ENCODE results near the gene NDUFB10.

The NDUFB10 gene

DNA sequence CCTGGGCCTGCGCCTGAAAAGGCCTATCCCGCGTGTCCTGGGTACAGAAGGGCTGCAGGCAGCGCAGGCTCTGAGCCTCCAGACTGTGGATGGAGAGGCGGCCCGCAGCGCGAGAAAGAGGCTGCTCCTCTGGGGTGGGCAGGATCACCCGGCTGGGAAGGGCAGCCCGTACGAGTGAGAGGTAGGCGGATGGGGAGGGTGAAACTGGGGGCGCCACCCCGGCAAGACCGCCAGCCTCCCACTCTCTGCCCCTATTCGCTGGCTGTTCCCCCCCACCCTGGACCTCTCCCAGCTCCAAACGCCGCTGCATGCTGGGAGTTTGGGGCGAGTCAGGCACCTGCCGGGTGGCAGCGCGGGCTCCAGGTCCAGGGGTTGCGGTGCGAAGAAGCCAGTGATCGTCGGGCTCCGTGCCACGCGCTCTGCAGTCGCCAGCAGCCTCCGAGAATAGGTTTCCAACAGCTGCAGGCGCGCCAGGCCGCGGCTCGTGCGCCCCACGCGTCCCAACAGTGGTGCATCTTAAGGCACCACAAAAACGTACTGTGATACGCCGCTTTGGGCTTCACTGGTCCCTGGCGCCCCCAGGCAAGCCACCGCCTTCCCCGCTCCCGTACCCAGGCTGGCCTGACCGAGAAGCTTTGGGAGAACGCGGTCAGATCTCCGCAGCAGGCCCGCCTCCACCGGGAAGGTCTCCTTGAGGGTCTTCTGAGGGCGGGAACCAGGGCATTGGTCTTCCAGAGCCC, 20.9 kb downstream of the NDUFB10 start:
- TF ChIP-seq, protein P1, sequence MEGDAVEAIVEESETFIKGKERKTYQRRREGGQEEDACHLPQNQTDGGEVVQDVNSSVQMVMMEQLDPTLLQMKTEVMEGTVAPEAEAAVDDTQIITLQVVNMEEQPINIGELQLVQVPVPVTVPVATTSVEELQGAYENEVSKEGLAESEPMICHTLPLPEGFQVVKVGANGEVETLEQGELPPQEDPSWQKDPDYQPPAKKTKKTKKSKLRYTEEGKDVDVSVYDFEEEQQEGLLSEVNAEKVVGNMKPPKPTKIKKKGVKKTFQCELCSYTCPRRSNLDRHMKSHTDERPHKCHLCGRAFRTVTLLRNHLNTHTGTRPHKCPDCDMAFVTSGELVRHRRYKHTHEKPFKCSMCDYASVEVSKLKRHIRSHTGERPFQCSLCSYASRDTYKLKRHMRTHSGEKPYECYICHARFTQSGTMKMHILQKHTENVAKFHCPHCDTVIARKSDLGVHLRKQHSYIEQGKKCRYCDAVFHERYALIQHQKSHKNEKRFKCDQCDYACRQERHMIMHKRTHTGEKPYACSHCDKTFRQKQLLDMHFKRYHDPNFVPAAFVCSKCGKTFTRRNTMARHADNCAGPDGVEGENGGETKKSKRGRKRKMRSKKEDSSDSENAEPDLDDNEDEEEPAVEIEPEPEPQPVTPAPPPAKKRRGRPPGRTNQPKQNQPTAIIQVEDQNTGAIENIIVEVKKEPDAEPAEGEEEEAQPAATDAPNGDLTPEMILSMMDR (IDR thresholded peaks at IDR 0.05; ENCODE audit: low read length, missing control alignments) = no peak
- no peak overlapping the region for H3K4me3 ChIP-seq (replicated peaks; ENCODE audit: low read depth, low read length)
- DNase-seq (ENCODE audit: low read depth) = no peak

- DNase-seq (ENCODE audit: low read depth) = no peak
- TF ChIP-seq, protein P1 (IDR thresholded peaks at IDR 0.05; ENCODE audit: low read length, missing control alignments) = no peak
- H3K4me3 ChIP-seq (replicated peaks; ENCODE audit: low read depth, low read length) = no peak overlapping the region
Measured at GRCh38 chr16:1980770-1981087, 21.4 kb downstream of the NDUFB10 start.

DNA sequence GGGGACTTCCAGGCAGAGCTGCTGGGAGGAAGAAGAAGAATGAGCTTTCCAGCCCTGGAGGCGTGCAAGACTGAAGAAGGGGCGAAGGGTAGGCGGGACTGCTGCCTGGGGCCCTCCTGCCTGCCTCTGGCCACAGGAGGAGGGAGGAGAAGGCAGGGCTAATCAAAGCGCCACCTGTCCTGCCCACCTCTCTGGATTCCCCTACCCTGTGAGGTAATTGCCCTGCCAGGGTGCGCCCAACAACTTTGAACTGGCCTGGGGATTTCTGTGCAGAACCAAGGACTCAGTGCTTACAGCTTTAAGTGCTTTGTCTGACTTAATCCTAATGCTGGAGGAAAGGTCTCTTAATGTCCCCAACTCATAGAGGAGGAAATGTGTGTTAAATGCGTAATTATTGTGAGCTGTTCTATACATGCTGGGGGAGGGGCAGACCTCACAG, 22.1 kb downstream of the NDUFB10 start, which contains the start of gene NOXO1:
Gene NOXO1 (minus strand): TSS at position 72 of the 439 bp plus-strand sequence. CDS start 290 bp downstream, outside the sequence.
- no peak within 1 kb of the TSS for H3K4me3 ChIP-seq (replicated peaks; ENCODE audit: low read depth, low read length)
- TF ChIP-seq, protein P1 (IDR thresholded peaks at IDR 0.05; ENCODE audit: low read length, missing control alignments) = no peak

DNA sequence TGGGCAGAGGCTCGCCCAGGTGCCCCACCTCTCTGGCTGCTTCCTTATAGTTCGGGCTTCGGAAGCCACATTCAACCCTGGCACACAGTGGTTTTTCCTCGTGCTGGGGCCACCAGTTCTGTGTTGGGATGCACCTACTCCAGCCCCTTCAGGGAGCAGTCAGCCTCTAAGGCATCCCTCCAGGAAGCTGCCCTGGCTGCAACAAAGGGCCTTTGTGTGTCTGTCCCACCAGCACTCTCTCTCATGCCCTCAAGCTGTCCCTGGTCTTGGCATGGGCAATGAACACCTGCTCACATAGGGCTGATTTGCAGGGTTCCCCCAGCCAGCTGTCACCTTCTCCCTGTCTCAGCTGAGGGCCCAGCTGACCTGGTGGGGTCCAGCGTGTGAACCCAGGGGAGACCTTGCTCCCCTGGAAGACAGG, 22.7 kb downstream of the NDUFB10 start:
- TF ChIP-seq, protein P1 (IDR thresholded peaks at IDR 0.05; ENCODE audit: low read length, missing control alignments) = no peak
- DNase-seq (ENCODE audit: low read depth) = no peak
- no peak overlapping the region for H3K4me3 ChIP-seq (replicated peaks; ENCODE audit: low read depth, low read length)

More for the DNA sequence above, 22.1 kb downstream of the NDUFB10 start, which contains the start of gene NOXO1:
- no peak for DNase-seq (ENCODE audit: low read depth)

DNA sequence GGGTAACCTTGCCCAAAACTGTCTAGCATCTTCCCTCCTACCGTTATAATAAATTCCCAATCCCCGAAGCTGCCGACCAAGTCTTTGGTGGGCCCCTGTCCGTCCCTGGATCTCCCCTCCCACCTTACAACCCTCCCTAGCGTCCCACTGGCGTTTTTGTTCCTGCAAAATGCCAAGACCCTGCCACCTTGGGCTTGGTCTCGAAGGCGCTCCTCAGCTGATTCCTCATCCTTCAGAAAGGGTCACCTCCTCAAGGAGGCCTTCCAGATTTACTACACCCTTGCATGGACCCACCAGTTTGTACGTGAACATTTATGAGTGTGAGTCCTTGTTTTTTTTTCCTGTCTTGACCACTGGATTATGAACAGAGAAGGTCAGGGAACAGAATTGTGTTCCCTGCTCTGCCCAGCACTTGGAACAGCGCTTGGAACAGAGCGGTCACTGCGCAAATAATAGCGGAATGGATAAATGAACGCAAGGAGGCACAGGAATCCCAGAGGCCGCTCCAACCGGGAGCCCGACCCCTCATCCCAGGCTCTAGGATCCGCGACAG, 23.7 kb downstream of the NDUFB10 start:
- TF ChIP-seq, protein P1 (IDR thresholded peaks at IDR 0.05; ENCODE audit: low read length, missing control alignments) = no peak
- H3K4me3 ChIP-seq (replicated peaks; ENCODE audit: low read depth, low read length) = peak overlapping the region; percentile 51
- no peak for DNase-seq (ENCODE audit: low read depth)

- TF ChIP-seq, protein P1 (IDR thresholded peaks at IDR 0.05; ENCODE audit: low read length, missing control alignments) = peak; percentile 27
- peak within 1 kb of the TSS; percentile 73 for H3K4me3 ChIP-seq (replicated peaks; ENCODE audit: low read depth, low read length)
- peak; percentile 96 for DNase-seq (ENCODE audit: low read depth)
Measured at GRCh38 chr16:1983544-1984346, 24.4 kb downstream of the NDUFB10 start, which contains the start of gene GFER. Gene GFER, plus strand, starts transcription at chr16:1984193. Its CDS starts 26 bp downstream, at chr16:1984219.
